HG03575 (cell line): Measurements from ENCODE around the gene OVAAL.

Experiments
- ATAC-seq: cut with Tn5 transposase; IDR thresholded peaks from one replicate; pipeline ENCODE4 v1.9.1; 2021; ENCODE audit not compliant: unreplicated experiment, insufficient number of reproducible peaks, low FRiP score; ENCODE audit errors: extremely low read depth

OVAAL gene

DNA sequence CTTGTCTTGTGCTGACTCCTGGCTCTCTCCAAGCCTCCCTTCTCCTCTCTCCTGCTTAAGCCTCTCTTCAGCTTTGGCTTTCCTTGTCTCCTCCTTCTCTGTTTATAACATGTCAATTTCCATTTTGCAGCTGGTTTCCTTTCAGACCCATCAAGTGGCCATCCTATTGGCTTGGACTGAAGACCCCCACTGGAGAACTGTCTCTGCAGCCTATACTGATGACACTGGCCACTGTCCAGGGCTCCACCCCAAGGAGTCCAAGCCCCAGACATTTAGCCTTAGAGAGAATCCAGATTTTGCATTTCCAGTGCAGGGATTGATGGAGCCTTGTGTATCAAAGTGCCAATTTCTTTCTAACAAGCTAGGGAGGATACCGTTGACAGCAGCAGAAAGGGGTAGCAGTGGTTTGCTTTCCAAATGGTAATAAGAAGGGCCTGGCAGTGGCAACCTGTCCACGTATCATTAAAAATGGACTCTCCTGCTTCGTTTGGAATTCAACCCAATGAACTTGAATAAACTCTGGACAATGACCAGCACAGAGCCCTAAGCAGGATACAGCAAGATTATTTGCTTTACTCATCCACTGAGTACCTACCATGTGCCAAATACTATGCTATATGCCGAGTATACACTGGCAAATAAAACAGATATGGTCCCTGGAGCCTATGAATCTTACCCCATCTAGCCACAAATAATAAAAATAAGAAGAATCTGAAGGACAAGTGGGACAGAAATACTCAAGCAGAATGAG, 6.5 kb downstream of the OVAAL start:
- no peak for ATAC-seq

- ATAC-seq, result no peak
Observed at GRCh38 chr1:180566026-180566425, 7.3 kb downstream of the OVAAL start.

- ATAC-seq, result no peak
Observed at GRCh38 chr1:180566495-180566894, 7.7 kb downstream of the OVAAL start.

DNA sequence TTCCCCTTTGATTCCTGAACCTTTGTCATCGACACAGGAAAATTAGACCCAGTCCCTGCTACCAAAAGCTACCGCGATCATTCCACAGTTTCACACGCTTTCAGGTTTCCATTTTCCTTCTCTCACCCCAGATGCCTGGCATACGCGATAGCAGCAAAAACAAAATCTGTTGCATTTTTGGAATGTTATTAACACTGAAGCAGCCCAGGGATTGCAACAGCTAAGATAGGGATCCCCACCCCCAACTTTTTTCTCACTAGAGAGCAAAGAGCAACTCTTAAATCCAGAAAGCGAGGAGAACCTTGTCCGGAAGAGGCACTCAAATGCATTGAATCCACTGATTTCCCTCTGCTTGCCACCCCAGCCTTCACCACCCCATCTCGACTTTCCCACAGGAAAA, 8.9 kb downstream of the OVAAL start:
- ATAC-seq, result no peak

DNA sequence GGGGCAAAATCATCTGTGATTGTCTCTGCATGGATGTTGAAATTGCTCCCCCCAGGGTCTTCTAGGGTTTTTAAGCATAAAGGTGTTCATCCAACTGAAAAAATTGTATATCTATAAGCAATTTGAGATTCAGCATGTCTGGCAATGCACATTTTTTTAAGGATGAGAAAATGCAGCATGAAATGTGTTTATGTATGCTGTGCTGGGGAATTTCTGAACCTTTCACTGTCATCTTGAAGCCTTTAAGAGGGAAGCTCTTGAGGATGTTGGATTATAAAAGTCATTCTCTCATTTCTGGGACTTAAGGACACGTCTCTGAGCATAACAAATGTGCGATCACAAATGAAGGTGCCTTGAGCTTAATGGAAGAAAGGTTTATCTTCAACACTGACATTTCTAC, 9.4 kb downstream of the OVAAL start:
- ATAC-seq, result no peak

DNA sequence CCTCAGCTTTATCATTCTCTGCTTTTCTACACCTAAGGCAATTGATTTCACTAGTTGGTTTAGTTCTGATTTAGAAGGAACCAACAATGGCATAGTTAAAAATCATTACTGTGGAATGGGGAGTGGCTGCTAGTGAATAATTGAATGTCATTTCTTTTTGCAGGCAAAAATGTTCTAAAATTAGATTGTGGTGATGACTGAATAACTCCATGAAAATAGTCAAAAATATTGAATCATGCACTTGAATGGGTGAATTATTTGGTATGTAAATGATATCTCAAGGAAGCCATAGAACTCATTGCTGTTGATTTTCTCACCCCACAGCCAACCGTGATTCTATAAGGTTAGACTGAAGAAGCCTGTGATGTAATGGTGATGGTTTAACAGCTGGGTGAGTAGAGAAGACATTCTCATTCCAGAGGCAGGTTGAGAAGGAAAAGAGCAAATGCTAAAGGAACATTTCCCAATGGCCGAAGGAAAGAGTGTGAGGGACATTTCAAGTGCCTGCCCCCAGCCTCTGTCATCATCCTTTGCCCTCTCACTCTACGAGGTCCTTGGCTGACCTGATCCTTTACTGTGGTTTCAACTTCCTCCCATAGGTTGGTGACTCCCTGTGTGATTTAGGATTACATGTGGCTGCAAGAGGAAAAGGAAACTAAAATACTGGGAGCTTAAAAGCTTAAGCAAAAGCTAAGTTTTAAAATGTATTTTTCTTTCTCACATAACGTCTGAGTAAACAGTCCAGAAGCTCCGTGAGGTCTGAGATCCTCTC, 12.5 kb downstream of the OVAAL start:
- ATAC-seq, result no peak

GRCh38 chr1:180571832-180572636, 13.3 kb downstream of the OVAAL start:
- no peak for ATAC-seq

- no peak for ATAC-seq
Observed at GRCh38 chr1:180572760-180573159, 14.0 kb downstream of the OVAAL start.

GRCh38 chr1:180574031-180574713, 15.4 kb downstream of the OVAAL start:
- no peak for ATAC-seq

DNA sequence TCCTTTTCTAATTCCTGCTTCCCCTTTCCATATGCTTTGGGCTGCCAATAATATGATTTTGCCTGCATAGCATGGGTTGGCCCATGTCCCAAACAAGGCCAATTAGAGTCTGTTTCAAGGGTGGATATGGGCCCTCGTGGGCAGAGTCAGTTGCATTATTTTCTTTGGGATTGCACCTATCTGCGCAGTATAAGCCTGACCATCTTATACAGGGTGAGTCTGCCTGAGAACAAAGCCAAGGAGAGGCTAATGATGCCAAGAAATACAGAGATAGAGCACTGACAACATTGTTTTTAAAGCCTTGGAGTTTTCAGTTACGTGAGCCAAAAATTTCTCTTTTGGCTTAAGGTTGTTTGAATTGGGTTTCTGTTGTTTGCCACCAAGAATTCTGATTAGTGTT, 18.6 kb downstream of the OVAAL start:
- no peak for ATAC-seq

GRCh38 chr1:180579961-180580611, 21.3 kb downstream of the OVAAL start:
- ATAC-seq, result no peak

DNA sequence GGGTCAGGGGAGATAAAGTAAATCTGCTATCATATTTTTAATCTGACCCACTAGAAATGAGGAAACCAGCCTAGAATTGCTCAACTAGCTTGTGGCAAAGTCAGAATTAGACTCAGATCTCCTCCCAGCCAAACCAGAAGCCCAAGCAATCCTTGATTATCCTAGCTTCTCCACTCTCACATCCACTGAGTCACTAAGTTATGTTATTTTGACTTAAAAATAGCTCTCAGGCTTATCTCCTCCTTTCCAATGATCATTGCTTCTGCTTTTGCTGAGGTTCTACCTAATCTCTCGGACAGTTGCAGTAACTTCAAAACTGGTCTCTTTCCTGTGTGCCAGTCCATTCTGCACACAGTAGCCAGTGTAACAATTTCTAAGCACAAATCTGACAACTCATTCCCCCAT, 22.9 kb downstream of the OVAAL start:
- no peak for ATAC-seq

GRCh38 chr1:180584869-180585268, 26.1 kb downstream of the OVAAL start:
- ATAC-seq, result no peak

DNA sequence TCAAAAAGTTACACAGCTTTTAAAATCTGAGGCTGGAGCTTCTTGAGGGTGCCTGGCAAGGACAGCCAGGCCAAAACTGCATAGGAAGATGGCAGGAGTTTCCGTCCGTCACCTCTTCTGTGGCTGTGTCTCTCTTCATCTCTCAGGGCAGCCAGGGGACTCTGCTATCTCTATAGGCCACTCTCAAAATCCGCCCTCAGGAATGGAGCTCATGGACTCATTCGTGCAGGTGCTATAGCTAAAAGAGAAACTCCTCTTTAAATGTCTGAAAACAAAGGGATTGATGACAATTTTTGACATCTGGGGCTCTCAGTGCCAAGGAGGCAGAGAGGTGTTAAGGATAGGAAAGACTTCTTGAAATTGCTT, 27.2 kb downstream of the OVAAL start:
- no peak for ATAC-seq

DNA sequence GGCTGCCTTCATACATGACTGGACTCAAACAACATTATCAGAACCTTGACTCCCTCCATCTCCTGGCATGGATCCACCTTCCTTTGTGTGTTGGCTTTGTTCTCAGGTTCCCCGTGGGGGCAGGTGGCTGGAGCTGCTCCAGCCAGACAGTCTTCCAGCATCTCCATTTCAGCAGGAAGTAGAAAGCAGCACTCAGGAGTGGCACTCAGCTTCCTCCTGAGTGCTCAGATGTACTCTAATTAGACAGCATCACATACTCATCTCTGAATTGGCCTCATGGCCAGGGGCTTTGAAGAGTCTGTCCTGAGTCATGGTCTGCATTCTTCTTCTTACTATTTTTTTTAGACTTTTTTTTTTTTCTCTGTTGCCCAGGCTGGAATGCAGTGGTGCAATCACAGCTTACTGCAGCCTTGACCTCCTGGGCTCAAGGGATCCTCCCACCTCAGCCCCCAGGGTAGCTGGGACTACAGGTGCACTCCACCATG, 27.9 kb downstream of the OVAAL start:
- no peak for ATAC-seq

DNA sequence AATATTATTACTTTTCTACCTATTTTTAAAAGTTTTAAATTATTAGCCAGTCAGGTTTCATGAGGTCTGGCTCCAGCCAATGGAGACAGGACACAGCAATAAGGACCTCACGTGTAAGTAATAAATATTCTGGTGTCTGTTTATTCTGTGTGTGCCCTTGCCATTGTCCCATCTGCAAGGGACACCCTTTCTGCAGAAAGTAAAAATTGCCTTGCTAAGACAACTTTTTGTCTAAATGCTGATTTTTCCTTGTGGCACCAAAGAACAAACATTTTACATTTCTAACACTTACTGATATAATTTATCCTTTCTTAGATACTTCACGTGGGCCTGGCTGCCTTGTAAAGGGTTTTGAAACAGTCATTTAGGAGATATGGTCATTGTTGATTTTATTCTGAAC, 29.4 kb downstream of the OVAAL start:
- no peak for ATAC-seq

DNA sequence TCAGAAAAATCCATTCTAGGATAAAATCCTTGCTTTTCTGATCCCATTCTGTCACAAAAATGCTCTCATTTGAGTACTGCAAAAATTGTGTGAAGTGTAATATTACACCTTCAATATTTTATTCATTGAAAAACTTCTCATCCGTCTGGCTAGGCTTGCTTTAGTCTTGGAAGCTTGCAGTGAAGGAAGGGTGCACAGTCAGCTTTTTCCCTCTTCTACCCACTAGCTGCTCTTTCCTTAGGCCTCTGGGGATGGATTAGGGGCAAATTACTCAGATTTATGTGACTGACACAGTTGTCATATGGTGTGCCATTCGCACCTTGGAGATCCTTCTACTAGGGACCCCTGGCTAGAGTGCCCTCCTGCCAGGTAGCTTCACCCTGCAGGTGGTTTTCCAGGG, 32.1 kb downstream of the OVAAL start:
- no peak for ATAC-seq

DNA sequence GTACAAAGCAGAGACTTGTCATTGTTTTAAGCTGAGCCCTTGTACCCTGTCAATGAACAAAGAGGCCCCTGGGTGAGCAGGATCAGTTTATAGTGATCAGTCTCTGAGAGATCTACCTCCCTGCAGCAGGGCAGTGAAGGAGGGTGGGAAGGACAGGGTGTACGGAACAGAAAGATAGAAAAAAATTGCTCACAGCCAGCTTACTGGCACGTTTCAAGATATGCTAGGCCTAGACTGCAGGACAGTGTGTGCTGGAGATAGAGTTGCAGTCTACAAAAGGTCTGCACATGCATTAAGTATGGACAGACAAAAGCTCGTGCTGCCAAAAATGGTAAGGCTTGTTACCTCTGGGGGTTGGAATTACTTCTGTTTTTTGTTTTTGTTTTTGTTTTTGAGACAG, 34.6 kb downstream of the OVAAL start:
- no peak for ATAC-seq

- no peak for ATAC-seq
Observed at GRCh38 chr1:180594723-180595122, 36.0 kb downstream of the OVAAL start.
